Endodermal cell (in vitro differentiated cells): ENCODE measurements around the gene SYT1. TPM values are rescaled to one million over a fixed set of nuclear protein-coding genes. Genes with fewer than 3 reads are reported as not detected.

Experiments
- DNase-seq: peaks from one replicate; pipeline ENCODE4 v3.0.0-alpha.2; 2017
- H3K27ac ChIP-seq: 2 replicates; pipeline ENCODE4 v1.5.1; 2013; ENCODE audit warnings: mild to moderate bottlenecking, low read depth, low read length, moderate library complexity
- H3K27me3 ChIP-seq: 2 replicates; pipeline ENCODE4 v1.6.1; 2013; ENCODE audit warnings: mild to moderate bottlenecking, low read length, moderate library complexity; ENCODE audit not compliant: insufficient read depth, control insufficient read depth, poor library complexity, severe bottlenecking
- H3K36me3 ChIP-seq: 2 replicates; pipeline ENCODE4 v1.7.0; 2013; ENCODE audit warnings: mild to moderate bottlenecking, low read length, moderate library complexity; ENCODE audit not compliant: control insufficient read depth, insufficient read depth
- H3K4me1 ChIP-seq: one replicate; pipeline ENCODE4 v1.7.0; 2013; ENCODE audit warnings: low read length; ENCODE audit not compliant: control insufficient read depth, insufficient read depth
- H3K4me3 ChIP-seq: 2 replicates; pipeline ENCODE4 v1.5.1; 2013; ENCODE audit warnings: mild to moderate bottlenecking, low read length, moderate library complexity
- H3K9ac ChIP-seq: 2 replicates; pipeline ENCODE4 v1.6.1; 2013; ENCODE audit warnings: mild to moderate bottlenecking, low read length, moderate library complexity; ENCODE audit not compliant: poor library complexity, severe bottlenecking; ENCODE audit errors: extremely low read depth
- H3K9me3 ChIP-seq: 2 replicates; pipeline ENCODE4 v1.6.1; 2013; ENCODE audit warnings: mild to moderate bottlenecking, low read length, moderate library complexity; ENCODE audit not compliant: control insufficient read depth
- H3K27ac Mint-ChIP-seq: 2 replicates; pipeline ENCODE4 v1.8.0; 2020; ENCODE audit warnings: mixed read lengths
- H3K27me3 Mint-ChIP-seq: 2 replicates; pipeline ENCODE4 v1.8.0; 2021; ENCODE audit warnings: mild to moderate bottlenecking, mixed read lengths; ENCODE audit not compliant: insufficient read depth
- H3K36me3 Mint-ChIP-seq: 2 replicates; pipeline ENCODE4 v1.8.0; 2020; ENCODE audit warnings: low read depth, mixed read lengths
- H3K4me1 Mint-ChIP-seq: 2 replicates; pipeline ENCODE4 v1.8.0; 2020; ENCODE audit warnings: mixed read lengths
- H3K4me3 Mint-ChIP-seq: 2 replicates; pipeline ENCODE4 v1.8.0; 2020; ENCODE audit warnings: mild to moderate bottlenecking, moderate library complexity, mixed read lengths
- H3K9me3 Mint-ChIP-seq: 2 replicates; pipeline ENCODE4 v1.8.0; 2020; ENCODE audit warnings: mild to moderate bottlenecking, mixed read lengths
- WGBS, 2 experiments: methylation state at CpG; one replicate each; pipeline versions ENCODE4 v1.1.5 to v1.1.7; 2013; ENCODE audit warnings: missing lambda C conversion rate in 2 of 2, mixed read lengths in 1 of 2; ENCODE audit not compliant: insufficient coverage in 1 of 2, insufficient read length in 1 of 2; 5-methylcytosine and 5-hydroxymethylcytosine counted together
- total RNA-seq, 2 donors: library from RNA; stranded (reverse); fragmentation: NEBNext Ultra II Directional in 1 of 2; extraction: Animal tissue kit (Norgen Biotek cat#: 25700) in 1 of 2; gene quantifications; 2 replicates in 1 of 2; 3 replicates in 1 of 2; pipeline ENCODE4 v1.2.1, GENCODE V29; 2021
- TF ChIP-seq, protein P1 (sequence below): fragments of 200-600 bp; sonication (generic); conservative IDR thresholded peaks from 2 replicates; pipeline ENCODE4 v1.5.0; 2021; ENCODE audit warnings: antibody characterized with exemption, mild to moderate bottlenecking

Gene SYT1
- total RNA-seq, 2 donors from 2014 or later = 6.8 to 10.7 TPM

DNA sequence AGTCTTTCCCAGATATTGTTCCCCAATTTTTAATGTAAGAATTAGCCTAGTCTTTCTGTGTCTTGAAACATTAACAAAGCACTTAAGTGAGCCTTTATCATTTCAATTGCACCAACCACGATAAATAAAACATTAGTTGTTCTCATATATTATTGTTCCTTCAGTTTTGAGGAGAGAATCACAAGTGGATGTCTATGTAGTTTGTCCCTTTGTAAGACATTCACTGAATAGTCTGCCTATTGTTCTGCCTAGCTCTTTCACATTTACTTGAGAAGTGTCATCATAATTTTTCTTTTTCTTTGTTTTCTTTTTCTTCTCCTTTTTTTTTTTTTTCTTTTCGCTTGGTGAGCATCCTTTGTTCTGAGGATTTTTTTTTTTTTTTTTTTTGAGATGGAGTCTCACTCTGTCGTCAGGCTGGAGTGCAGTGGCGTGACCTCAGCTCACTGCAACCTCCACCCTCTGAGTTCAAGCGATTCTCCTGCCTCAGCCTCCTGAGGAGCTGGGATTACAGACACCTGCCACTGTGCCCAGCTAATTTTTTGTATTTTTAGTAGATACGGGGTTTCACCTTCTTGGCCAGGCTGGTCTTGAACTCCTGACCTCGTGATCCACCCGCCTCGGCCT, 129.7 kb downstream of the SYT1 start:
- H3K9me3 Mint-ChIP-seq = no peaks in the 10 kb centered on the region
- Histone ChIP-seq H3K36me3 (no peaks in the 10 kb centered on the region), H3K27ac (peak overlapping the region; percentile 9), H3K9me3 (no peaks in the 10 kb centered on the region), H3K9ac (no peak overlapping the region), H3K4me1 (no peaks in the 10 kb centered on the region), H3K4me3 (no peak overlapping the region), H3K27me3 (no peaks in the 10 kb centered on the region)
- H3K4me1 Mint-ChIP-seq = peaks cover 3% of the 10 kb centered on the region
- TF ChIP-seq, protein P1, sequence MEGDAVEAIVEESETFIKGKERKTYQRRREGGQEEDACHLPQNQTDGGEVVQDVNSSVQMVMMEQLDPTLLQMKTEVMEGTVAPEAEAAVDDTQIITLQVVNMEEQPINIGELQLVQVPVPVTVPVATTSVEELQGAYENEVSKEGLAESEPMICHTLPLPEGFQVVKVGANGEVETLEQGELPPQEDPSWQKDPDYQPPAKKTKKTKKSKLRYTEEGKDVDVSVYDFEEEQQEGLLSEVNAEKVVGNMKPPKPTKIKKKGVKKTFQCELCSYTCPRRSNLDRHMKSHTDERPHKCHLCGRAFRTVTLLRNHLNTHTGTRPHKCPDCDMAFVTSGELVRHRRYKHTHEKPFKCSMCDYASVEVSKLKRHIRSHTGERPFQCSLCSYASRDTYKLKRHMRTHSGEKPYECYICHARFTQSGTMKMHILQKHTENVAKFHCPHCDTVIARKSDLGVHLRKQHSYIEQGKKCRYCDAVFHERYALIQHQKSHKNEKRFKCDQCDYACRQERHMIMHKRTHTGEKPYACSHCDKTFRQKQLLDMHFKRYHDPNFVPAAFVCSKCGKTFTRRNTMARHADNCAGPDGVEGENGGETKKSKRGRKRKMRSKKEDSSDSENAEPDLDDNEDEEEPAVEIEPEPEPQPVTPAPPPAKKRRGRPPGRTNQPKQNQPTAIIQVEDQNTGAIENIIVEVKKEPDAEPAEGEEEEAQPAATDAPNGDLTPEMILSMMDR = no peak
- no peaks in the 10 kb centered on the region for H3K36me3 Mint-ChIP-seq
- 78 to 97% methylated on average over 2 to 8 of the region's 9 CpGs for WGBS, 2 experiments
- H3K27me3 Mint-ChIP-seq = no peaks in the 10 kb centered on the region
- no peak for DNase-seq
- H3K4me3 Mint-ChIP-seq = no peak overlapping the region
- no peak overlapping the region for H3K27ac Mint-ChIP-seq

DNA sequence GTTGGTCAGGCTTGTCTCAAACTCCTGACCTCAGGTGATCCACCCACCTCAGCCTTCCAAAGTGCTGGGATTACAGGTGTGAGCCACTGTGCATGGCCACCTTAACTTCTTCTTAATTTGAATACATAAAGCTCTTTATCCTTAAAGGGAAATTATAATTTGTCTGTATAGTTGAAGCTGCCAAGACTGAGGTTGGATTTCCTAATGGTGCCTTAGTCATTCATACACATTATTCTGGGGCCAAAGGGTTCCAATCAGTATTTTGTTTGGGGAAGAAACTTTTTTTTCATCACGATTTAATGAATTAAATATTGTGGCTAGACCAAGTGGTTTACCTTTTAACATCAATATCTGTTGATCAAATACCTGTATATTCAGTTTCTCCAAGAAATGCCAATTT, 135.9 kb downstream of the SYT1 start:
- no peak for DNase-seq
- no peaks in the 10 kb centered on the region for H3K27me3 ChIP-seq
- H3K27ac Mint-ChIP-seq = no peak overlapping the region
- no peak overlapping the region for H3K9ac ChIP-seq
- no peaks in the 10 kb centered on the region for H3K4me1 ChIP-seq
- no peaks in the 10 kb centered on the region for H3K36me3 Mint-ChIP-seq
- H3K9me3 Mint-ChIP-seq = no peaks in the 10 kb centered on the region
- no peaks in the 10 kb centered on the region for H3K9me3 ChIP-seq
- no CpG with 5 or more reads among the region's 1 CpG for WGBS, 2 experiments
- H3K27ac ChIP-seq = no peak overlapping the region
- no peak overlapping the region for H3K4me3 Mint-ChIP-seq
- H3K4me1 Mint-ChIP-seq = no peaks in the 10 kb centered on the region
- TF ChIP-seq, protein P1 = no peak
- no peaks in the 10 kb centered on the region for H3K36me3 ChIP-seq
- no peaks in the 10 kb centered on the region for H3K27me3 Mint-ChIP-seq
- H3K4me3 ChIP-seq = no peak overlapping the region

DNA sequence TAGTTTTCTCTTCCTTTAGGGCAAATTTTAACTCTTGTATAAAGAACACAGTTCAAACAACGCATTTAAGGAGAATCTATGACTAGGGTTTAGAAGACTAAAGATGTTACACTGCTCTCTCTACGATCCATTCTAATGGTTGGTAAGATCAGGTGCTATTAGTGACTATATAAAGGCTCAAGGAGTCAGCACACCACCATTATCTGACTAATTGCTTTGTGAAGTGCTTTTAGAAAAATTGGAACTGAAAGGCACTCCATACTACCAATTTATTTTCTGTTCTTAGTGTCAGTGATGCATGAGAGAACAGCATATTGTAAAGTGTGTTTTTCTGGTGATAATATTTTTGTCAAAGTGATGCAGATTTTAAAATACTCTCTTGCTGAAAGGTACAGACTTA, 136.8 kb downstream of the SYT1 start:
- H3K4me1 ChIP-seq = no peaks in the 10 kb centered on the region
- no peak overlapping the region for H3K27ac ChIP-seq
- Mint-ChIP-seq H3K27me3 (no peaks in the 10 kb centered on the region), H3K27ac (no peak overlapping the region), H3K4me1 (no peaks in the 10 kb centered on the region), H3K9me3 (no peaks in the 10 kb centered on the region), H3K4me3 (no peak overlapping the region), H3K36me3 (no peaks in the 10 kb centered on the region)
- 92% methylated on average over 2 of the region's 2 CpGs; no CpG with 5 or more reads in 1 of the 2 experiments for WGBS, 2 experiments
- no peak overlapping the region for H3K4me3 ChIP-seq
- H3K9me3 ChIP-seq = no peaks in the 10 kb centered on the region
- no peak for DNase-seq
- H3K27me3 ChIP-seq = no peaks in the 10 kb centered on the region
- TF ChIP-seq, protein P1 = no peak
- H3K9ac ChIP-seq = no peak overlapping the region
- no peaks in the 10 kb centered on the region for H3K36me3 ChIP-seq
